ENCODE results near the gene MSANTD3. TPM values are rescaled to one million over a fixed set of nuclear protein-coding genes. Genes with fewer than 3 reads are reported as not detected.

The MSANTD3 gene
- total and polyA plus RNA-seq, 9 donors: 8.1 to 16.1 (median 14.7) TPM

DNA sequence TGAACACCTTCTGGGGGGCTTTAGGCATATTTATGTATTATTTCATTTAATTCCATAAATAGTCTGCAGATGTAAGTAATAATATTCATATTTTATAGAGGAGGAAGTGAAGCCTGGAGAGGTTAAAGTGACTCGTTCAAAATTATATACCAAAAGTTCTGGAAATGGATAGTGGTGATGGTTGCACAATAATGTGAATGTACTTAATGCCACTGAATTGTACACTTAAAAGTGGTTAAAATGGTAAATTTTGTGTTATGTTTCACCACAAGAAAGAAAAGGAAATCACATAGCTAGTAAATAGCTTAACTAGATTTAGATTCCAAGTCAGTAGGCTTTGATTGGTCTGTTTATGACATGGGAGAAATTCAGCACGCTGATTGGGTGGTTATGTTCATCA, 33.0 kb downstream of the MSANTD3 start:
- intact Hi-C loops (cut with DNase I): loop anchor here in 1 of 4 donors (5.0 kb wide), 2 partner anchors 347 to 1613 kb away; no protein-coding TSS in a partner anchor
- Histone ChIP-seq H3K27me3 (no peaks in the 10 kb centered on the region), H3K4me1 (ENCODE audit: insufficient read depth) (no peaks in the 10 kb centered on the region), H3K36me3 (no peaks in the 10 kb centered on the region), H3K9me3 (no peaks in the 10 kb centered on the region), H3K4me3 (no peak overlapping the region), H3K27ac (no peak overlapping the region)
- TF ChIP-seq, protein P1, sequence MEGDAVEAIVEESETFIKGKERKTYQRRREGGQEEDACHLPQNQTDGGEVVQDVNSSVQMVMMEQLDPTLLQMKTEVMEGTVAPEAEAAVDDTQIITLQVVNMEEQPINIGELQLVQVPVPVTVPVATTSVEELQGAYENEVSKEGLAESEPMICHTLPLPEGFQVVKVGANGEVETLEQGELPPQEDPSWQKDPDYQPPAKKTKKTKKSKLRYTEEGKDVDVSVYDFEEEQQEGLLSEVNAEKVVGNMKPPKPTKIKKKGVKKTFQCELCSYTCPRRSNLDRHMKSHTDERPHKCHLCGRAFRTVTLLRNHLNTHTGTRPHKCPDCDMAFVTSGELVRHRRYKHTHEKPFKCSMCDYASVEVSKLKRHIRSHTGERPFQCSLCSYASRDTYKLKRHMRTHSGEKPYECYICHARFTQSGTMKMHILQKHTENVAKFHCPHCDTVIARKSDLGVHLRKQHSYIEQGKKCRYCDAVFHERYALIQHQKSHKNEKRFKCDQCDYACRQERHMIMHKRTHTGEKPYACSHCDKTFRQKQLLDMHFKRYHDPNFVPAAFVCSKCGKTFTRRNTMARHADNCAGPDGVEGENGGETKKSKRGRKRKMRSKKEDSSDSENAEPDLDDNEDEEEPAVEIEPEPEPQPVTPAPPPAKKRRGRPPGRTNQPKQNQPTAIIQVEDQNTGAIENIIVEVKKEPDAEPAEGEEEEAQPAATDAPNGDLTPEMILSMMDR (IDR thresholded peaks at IDR 0.05): no peak
- TF ChIP-seq EP300 (IDR thresholded peaks at IDR 0.05): no peak
- TF ChIP-seq POLR2A (IDR thresholded peaks at IDR 0.05): no peak
- DNase-seq: no peak
- WGBS, 3 donors: 78 to 83% (median 83%) methylated on average over 2 of the region's 2 CpGs

DNA sequence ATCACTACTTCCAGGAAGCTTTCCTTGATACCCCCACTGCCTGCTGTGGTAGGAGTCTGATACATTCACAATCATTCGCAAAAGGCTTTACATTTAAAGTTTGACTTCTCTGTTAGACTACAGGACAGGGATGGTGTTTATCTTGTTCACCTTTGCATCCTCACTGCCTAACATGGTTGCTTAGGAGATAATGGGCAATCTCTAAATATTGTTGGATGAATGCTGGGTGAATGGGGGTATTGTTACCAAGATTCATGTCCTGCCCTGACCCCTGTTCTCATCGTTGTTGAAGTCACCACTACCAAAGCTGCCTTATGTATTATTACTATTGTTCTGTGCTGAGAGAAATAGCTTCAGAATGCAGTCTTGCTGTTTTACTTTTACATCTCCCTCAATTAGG, 38.3 kb downstream of the MSANTD3 start:
- Histone ChIP-seq H3K4me3 (no peak overlapping the region), H3K9me3 (no peaks in the 10 kb centered on the region), H3K36me3 (no peaks in the 10 kb centered on the region), H3K4me1 (ENCODE audit: insufficient read depth) (no peaks in the 10 kb centered on the region), H3K27ac (no peak overlapping the region), H3K27me3 (no peaks in the 10 kb centered on the region)
- DNase-seq: no peak
- 76 to 85% (median 81%) methylated on average over 2 of the region's 2 CpGs for WGBS, 3 donors
- intact Hi-C loops (cut with DNase I): no loop called here
- TF ChIP-seq, protein P1 (IDR thresholded peaks at IDR 0.05): no peak
- TF ChIP-seq POLR2A (IDR thresholded peaks at IDR 0.05): no peak
- no peak for TF ChIP-seq EP300 (IDR thresholded peaks at IDR 0.05)

DNA sequence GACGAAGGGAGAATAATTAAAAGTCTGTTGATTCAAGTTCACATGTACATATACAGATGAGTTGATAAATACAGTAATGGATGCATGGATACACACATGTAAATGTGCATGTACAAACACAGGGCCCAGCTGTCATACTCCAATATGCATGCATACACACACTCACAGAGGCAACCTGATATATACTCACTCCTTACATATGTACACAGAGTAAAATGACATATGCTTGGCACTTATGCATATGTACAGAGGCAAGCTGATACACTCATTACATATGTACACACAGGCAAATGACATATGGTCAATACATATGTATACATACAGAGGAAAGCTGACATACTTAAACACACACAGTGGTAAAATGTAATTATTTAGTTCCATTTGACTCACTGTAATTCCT, 38.8 kb downstream of the MSANTD3 start:
- Histone ChIP-seq H3K27me3 (no peaks in the 10 kb centered on the region), H3K9me3 (no peaks in the 10 kb centered on the region), H3K27ac (no peak overlapping the region), H3K36me3 (no peaks in the 10 kb centered on the region), H3K4me3 (no peak overlapping the region), H3K4me1 (ENCODE audit: insufficient read depth) (no peaks in the 10 kb centered on the region)
- TF ChIP-seq EP300 (IDR thresholded peaks at IDR 0.05) (no peak), POLR2A (IDR thresholded peaks at IDR 0.05) (no peak)
- TF ChIP-seq, protein P1 (IDR thresholded peaks at IDR 0.05): no peak
- no peak for DNase-seq
- WGBS, 3 donors: 93 to 99% (median 98%) methylated on average over 1 of the region's 1 CpG
- intact Hi-C loops (cut with DNase I): no loop called here

DNA sequence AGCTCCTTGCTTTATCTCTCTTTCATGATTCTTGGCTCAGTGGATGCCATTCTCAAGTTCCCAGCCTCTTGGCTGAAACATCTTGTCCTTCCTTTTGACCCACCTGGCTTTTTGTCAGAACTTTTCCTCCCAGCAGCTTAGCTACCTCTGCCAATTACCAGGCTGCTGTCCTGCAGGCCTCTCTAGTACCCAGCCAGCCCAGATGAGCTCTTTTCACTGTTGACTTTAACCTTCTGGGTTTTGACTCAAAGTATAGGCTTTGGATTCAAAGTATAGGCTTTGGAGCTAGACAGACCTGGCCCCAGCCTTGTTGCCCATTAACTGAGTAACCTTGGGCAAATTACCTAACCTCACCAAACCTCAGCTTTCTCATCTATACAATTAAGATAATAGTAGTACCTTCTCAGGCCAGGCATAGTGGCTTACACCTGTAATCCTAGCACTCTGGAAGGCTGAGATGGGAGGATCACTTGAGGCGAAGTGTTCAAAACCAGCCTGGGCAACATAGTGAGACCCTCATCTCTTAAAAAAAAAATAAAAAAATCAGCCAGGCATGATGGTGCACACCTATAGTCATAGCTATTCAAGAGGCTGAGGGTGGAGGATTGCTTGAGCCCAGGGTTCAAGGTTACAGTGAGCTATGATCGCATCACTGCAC, 39.4 kb downstream of the MSANTD3 start:
- no peaks in the 10 kb centered on the region for H3K27me3 ChIP-seq
- no peaks in the 10 kb centered on the region for H3K4me1 ChIP-seq (ENCODE audit: insufficient read depth)
- WGBS, 3 donors: 92 to 95% (median 93%) methylated on average over 2 of the region's 2 CpGs
- H3K36me3 ChIP-seq: no peaks in the 10 kb centered on the region
- H3K4me3 ChIP-seq: no peak overlapping the region
- H3K9me3 ChIP-seq: no peaks in the 10 kb centered on the region
- no peak overlapping the region for H3K27ac ChIP-seq
- intact Hi-C loops (cut with DNase I): no loop called here
- no peak for DNase-seq
- TF ChIP-seq, protein P1 (IDR thresholded peaks at IDR 0.05): no peak
- TF ChIP-seq EP300 (IDR thresholded peaks at IDR 0.05) (no peak), POLR2A (IDR thresholded peaks at IDR 0.05) (no peak)

Measured in ovary (tissue), 9 donors.